Prostate gland (tissue), 2 donors: ENCODE results near the gene NXPE3. TPM values are rescaled to one million over a fixed set of nuclear protein-coding genes. Genes with fewer than 3 reads are reported as not detected.

Experiments
- DNase-seq: peaks from one replicate; pipeline ENCODE4 v3.0.0-alpha.2; 2019; ENCODE audit warnings: low spot score
- H3K27ac ChIP-seq, 2 donors: fragments of 200-600 bp; sonication (generic); 2 replicates each; pipeline ENCODE4 v1.5.1; 2017 to 2019
- H3K27me3 ChIP-seq: fragments of 200-600 bp; sonication (generic); replicated peaks from 2 replicates; pipeline ENCODE4 v1.5.1; 2019; ENCODE audit not compliant: insufficient read depth
- H3K36me3 ChIP-seq, 2 donors: fragments of 200-600 bp; sonication (generic); 1 replicate in 1 of 2; 2 replicates in 1 of 2; pipeline versions ENCODE4 v1.5.1 to v1.8.1; 2017 to 2019
- H3K4me1 ChIP-seq: fragments of 200-600 bp; sonication (generic); replicated peaks from 2 replicates; pipeline ENCODE4 v1.5.1; 2019
- H3K4me3 ChIP-seq, 2 donors: fragments of 200-600 bp; sonication (generic); 2 replicates each; pipeline ENCODE4 v1.5.1; 2017 to 2019
- H3K9me3 ChIP-seq: fragments of 200-600 bp; sonication (generic); 2 replicates; pipeline ENCODE4 v1.5.1; 2017
- CTCF ChIP-seq, 4 experiments: fragments of 200-600 bp in 2 of 4; fragments of 450-650 bp in 2 of 4; sonication (generic) in 2 of 4; IDR thresholded peaks; 1 replicate in 3 of 4; 2 replicates in 1 of 4; pipeline ENCODE4 v1.5.1; 2016 to 2019; ENCODE audit warnings: antibody characterized with exemption in 4 of 4, mild to moderate bottlenecking in 2 of 4, moderate library complexity in 2 of 4
- POLR2A ChIP-seq: fragments of 450-650 bp; IDR thresholded peaks from one replicate; pipeline ENCODE4 v1.6.1; 2016; ENCODE audit warnings: antibody characterized with exemption, mild to moderate bottlenecking
- POLR2AphosphoS5 ChIP-seq: sonication (generic); formaldehyde crosslinking; IDR thresholded peaks from one replicate; pipeline ENCODE4 v1.6.1; 2017; ENCODE audit warnings: antibody characterized with exemption
- WGBS: methylation state at CpG from one replicate; pipeline ENCODE4 v1.1.5; 2018; 5-methylcytosine and 5-hydroxymethylcytosine counted together
- intact Hi-C: fragments of 100-400 bp; cut with DNase I; formaldehyde crosslinking; loops from one replicate; pipeline ENCODE4 v1.14.2; 2022
- total RNA-seq, 2 donors: library from RNA; depleted of rRNA; stranded (reverse); fragments of >200 nt; gene quantifications; one replicate each; pipeline ENCODE4 v1.1.0, GENCODE V29; 2016

Gene NXPE3
- total RNA-seq, 2 donors from 2014 or later = 7.8 to 14.1 TPM

- H3K27me3 ChIP-seq = no peaks in the 10 kb centered on the region
- no peak for DNase-seq
- no peak overlapping the region for H3K4me3 ChIP-seq
- intact Hi-C loops = no loop called here
- TF ChIP-seq POLR2AphosphoS5 (no peak), POLR2A (no peak), CTCF (IDR thresholded peaks at IDR 0.05) (no peak)
- H3K36me3 ChIP-seq = peaks cover 0 to 8% of the 10 kb centered on the region in 2 donors
- H3K4me1 ChIP-seq = peaks cover 11% of the 10 kb centered on the region
- H3K9me3 ChIP-seq = no peaks in the 10 kb centered on the region
- H3K27ac ChIP-seq = peak overlapping the region; percentile 95 to 96
- 13% methylated on average over 3 of the region's 3 CpGs for WGBS
Measured at GRCh38 chr3:101848326-101848725, 69.3 kb downstream of the NXPE3 start.

- peaks cover 0 to 10% of the 10 kb centered on the region in 2 donors for H3K36me3 ChIP-seq
- intact Hi-C loops = no loop called here
- no peaks in the 10 kb centered on the region for H3K9me3 ChIP-seq
- DNase-seq = peak; percentile 97
- H3K4me1 ChIP-seq = peaks cover 11% of the 10 kb centered on the region
- peak within 1 kb of the TSS; percentile 75 to 94 for H3K4me3 ChIP-seq
- no peaks in the 10 kb centered on the region for H3K27me3 ChIP-seq
- peak within 1 kb of the TSS; percentile 95 to 96 for H3K27ac ChIP-seq
- TF ChIP-seq POLR2AphosphoS5 (peak; percentile 65), POLR2A (peak; percentile 98), CTCF (IDR thresholded peaks at IDR 0.05) (peak in 1 of 4 experiments; percentile 30)
- under 1% methylated on average over 76 of the region's 95 CpGs for WGBS
Measured at GRCh38 chr3:101848754-101849713, 70.0 kb downstream of the NXPE3 start, which contains the start of gene NFKBIZ. Gene NFKBIZ (plus strand): TSS chr3:101849514. CDS start chr3:101849629, 115 bp downstream.

- peak overlapping the region; percentile 95 to 96 for H3K27ac ChIP-seq
- 0% methylated on average over 67 of the region's 67 CpGs for WGBS
- H3K36me3 ChIP-seq = peaks cover under 1 to 10% of the 10 kb centered on the region in 2 donors
- H3K27me3 ChIP-seq = no peaks in the 10 kb centered on the region
- peak; percentile 16 for DNase-seq
- H3K4me1 ChIP-seq = peaks cover 11% of the 10 kb centered on the region
- TF ChIP-seq POLR2AphosphoS5 (no peak), CTCF (IDR thresholded peaks at IDR 0.05) (no peak), POLR2A (no peak)
- peak overlapping the region; percentile 75 to 94 for H3K4me3 ChIP-seq
- intact Hi-C loops = no loop called here
- no peaks in the 10 kb centered on the region for H3K9me3 ChIP-seq
Measured at GRCh38 chr3:101849714-101850245, 70.8 kb downstream of the NXPE3 start.

- Histone ChIP-seq H3K9me3 (no peaks in the 10 kb centered on the region), H3K27ac (peak overlapping the region; percentile 95 to 96), H3K36me3 (peaks cover 5 to 10% of the 10 kb centered on the region in 2 donors), H3K4me3 (peak overlapping the region; percentile 75 to 94), H3K27me3 (no peaks in the 10 kb centered on the region), H3K4me1 (peaks cover 11% of the 10 kb centered on the region)
- TF ChIP-seq CTCF (IDR thresholded peaks at IDR 0.05) (no peak), POLR2A (no peak), POLR2AphosphoS5 (no peak)
- intact Hi-C loops = no loop called here
- DNase-seq = no peak
- 3% methylated on average over 19 of the region's 19 CpGs for WGBS
Measured at GRCh38 chr3:101850246-101851051, 71.4 kb downstream of the NXPE3 start.
